ENCODE measurements around the gene CPSF4L.
"Not testable (repeated sequence)": the region's sequence is repeated elsewhere in the genome, so short reads cannot be mapped to it uniquely, and the experiment has no call there.

The CPSF4L gene

DNA sequence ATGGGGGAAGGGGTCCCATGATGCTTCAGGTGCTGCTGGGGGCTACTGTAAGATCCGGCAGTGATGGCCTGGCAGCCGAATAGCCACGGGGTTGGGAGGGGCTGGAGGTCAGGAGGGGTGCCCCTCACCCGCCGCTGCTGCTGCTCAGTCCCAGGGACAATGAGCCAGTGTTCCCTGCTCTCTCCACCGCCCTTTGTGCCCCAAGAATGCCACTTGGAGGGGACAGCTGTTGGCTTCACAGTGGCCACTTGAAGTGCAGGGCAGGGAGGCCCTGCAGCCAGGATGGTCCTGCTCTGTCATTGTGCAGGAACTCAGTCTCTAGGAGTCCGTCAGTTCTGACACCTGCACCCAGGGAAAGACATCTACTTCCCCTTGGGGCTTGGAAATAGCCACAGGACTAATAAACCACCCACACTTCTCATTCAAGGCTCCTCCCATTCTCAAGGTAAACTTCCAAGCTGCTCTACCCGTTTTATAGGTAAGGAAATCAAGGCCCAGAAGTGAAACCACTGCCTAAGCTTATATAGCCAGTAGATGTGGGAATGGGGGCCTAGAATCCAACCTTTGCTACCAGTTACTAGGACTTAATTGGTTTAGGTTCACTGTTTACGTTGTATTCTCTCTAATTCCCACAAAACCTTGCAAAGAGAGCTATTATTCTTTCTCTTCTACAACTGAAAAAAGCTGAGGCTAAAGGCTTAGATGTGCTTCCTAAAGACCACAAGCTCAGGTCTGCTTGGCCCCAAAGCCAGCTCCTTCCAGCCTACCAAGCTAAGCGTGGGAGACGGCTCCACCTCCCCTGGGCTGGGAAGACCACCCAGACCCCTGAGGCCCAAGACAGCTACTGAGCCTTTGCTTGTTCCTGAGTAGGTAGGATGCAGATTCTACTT, 6.2 kb upstream of the CPSF4L start:
- DNase-seq (ENCODE audit: low read depth), result no peak

DNA sequence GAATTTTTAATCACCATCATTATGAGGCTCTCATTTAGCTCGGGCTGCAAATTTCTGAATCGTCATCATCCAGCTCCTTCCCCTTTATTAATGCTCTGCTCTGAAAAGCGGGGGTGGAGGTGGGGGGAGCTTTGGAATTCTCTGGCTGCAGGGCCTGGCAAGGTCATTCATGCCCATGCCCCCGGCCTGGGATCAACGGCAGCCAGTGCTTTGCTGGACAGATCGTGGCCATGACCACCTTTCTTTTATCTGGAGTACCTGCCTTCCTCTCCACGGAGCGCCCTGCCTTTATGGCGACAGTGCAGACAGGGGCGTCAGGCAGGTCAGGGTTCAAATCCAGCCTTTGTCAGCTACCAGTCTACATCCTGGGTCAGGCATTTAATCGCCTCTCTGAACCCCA, 5.1 kb upstream of the CPSF4L start:
- DNase-seq (ENCODE audit: low read depth), result no peak

DNA sequence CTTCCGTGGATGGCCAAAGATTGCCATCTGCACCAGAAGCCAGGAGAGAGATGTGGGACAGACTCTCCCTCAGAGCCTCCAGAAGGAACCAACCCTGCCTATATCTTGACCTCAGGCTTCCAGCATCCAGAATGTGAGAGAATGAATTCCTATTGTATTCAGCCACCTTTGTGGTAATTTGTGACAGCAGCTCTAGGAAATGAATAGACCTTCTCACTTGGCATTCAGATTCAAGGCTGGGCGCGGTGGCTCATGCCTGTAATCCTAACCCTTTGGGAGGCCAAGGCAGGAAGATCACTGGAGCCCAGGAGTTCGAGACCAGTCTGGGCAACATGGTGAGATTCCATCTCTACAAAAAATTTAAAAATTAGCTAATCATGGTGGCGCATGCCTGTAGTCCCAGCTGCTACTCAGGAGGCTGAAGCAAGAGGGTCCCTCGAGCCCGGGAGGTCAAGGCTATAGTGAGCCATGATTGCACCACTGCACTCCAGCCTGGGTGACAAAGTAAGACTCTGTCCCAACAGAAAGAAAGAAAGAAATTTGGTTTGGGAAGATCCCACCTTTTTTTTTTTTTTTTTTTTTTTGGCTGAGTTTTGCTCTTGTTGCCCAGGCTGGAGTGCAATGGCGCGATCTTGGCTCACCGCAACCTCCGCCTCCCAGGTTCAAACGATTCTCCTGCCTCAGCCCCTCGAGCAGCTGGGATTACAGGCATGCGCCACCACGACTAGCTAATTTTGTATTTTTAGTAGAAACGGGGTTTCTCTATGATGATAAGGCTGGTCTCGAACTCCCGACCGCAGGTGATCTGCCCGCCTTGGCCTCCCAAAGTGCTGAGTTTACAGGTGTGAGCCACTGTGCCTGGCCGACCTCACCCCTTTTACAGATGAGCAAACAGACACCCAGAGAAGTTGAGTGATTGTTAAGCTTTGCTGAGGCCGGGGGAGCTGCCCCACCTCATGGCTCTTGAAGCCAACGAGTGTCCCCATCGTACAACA, 4.3 kb upstream of the CPSF4L start:
- no peak for DNase-seq (ENCODE audit: low read depth)

DNA sequence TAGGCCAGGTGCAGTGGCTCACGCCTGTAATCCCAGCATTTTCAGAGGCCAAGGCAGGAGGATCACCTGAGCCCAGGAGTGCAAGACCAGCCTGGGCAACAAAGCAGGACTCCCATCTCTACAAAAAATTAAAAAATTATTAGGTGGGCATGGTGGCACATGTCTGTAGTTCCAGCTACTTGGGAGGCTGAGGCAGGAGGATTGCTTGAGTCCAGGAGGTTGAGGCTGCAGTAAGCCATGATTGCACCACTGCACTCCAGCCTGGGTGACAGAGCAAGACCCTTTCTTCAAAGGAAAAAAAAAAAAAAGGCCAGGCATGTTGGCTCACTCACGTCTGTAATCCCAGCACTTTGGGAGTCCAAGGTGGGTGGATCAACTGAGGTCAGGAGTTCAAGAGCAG, 2.8 kb upstream of the CPSF4L start:
- not testable (repeated sequence) for DNase-seq (ENCODE audit: low read depth)

DNA sequence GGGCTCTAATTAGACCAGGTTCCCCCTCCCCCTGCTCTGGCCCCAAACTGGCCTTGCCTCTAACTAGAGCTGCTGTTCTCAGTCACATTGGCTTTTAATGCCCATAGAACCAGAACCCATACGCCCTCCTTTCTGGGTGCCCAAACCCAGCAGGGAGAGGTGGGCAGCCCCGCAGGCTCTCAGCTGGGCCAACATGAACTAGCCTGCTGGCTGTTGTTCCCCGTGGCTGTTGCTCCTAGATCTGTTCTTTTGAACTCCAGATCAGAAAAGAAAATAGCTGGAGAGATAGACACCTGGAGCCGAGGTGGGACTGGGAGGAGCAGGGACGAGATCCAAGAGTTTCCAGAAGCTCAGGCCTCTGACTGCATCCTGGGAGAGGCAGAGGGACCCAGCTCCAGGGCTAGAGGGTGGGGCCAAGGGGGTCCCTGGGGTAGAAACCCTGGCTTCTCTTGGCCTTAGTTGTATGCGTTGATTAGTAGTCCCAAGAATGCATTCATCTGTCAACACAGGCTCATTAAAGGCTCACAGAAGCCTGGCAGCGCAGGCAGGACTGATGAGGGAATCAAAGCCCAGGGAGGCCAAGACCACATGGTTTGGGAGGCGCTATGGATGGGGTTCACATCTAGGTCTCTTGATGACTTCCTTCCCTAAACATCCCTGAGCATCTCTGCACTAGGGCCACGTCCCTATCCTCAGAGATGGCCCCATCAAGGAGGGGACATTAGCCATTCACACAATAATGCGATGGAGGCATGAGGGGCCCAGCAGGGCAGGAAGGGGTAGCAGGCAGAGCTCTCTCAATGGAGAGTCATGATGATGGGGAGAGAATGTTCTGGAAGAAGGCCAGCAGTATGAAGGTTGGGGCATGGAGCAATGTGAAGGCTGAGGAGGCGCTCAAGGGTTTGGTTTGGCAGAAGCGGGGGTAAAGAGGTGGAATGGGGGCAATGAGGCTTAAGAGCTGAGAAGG, 1.3 kb upstream of the CPSF4L start:
- DNase-seq (ENCODE audit: low read depth), result no peak

DNA sequence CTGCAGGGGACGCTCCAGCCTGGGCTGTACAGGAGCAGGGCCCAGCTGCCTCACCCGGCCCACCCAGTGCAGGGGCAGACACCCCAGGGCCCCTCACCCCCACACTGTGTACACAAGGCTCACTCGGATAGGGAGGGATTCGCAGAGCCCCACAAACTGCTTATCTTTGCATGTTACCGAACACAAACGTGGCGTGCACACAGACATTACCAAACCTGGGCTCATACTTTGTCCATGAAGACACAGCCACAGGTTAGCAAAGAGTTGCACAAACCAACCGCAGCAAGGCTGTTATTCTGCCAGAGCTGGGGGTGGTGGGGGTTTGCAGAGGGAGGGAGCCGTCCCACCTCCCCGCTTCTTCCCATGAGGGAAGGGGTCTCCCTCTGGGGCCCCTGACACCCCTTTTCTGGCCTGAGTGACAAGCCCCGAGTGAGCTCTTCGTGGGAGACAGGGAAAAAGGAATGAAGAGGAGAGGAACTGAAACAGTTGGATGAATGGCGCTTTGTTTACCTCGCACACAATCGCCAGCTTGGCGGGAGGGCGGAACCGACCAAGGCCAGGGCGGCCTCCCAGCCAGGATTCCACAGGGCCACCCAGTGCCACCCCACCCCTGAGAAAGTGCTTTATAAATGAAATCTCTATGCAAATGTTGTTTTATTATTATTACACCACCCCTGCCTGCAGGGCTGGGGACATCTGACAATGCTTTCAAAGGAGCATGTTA, 434 bp upstream of the CPSF4L start:
- DNase-seq (ENCODE audit: low read depth), result no peak

DNA sequence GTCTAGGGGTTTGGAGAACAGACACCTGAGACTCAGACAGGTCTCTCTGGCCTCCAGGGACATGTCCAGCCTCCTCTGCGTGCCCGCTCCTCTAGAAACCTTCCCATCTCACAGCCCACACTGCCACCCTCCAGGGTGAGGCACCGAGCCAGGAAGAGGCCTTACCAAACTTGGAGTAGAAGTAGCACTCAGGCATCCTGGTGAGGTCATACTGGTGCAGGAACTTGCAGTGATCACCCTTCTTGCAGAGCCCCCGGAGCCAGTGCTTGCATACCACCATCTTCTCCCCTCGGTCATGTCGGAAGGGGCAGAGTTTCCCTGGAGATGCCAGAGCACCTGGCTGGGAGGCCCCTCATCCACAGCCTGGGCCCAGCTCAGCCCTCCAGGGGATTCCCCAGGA, 4.2 kb downstream of the CPSF4L start:
- DNase-seq (ENCODE audit: low read depth), result no peak

DNA sequence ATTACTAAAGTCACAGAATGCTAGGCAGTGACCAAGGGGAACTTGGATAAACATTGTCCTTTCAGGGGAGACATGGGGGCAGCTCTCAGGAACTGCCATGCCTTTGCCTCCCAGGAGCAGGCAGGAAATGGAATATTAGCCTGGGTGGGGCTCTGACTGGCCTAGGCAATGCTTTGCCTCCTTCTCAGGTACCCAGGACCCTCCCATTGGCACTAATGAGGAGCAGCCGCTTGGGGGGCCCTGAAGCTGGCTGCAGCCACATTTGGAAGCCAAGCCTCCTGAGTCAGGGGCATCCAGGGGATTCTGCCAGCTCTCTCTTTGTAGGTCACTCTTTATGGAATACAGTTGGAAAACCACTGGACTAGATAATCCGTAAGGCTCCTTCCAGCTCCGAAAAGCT, 5.5 kb downstream of the CPSF4L start:
- no peak for DNase-seq (ENCODE audit: low read depth)

DNA sequence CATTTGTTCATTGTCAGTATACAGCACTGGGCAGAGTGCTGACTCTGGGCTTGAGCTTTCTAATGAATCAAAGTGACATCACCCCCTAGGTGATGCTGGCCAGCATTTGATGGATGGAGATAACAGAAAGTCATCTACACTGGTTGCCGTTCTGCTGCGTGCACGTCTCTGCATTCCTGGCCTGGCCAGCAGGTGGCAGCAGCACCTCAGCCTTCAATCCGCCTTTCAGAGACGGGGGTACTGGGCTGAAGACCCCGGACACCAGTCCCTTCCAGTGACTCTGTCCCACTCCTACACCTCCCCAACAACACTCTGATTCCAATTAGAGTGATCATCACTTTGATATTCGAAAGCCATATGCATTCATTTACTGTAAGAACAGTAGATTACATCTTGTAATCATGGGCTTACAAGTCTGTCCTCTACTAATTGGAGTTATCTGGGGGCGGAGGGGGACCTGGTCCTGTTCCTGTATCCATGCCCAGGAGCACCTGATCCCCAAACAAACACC, 6.0 kb downstream of the CPSF4L start:
- DNase-seq (ENCODE audit: low read depth), result peak; percentile 32

DNA sequence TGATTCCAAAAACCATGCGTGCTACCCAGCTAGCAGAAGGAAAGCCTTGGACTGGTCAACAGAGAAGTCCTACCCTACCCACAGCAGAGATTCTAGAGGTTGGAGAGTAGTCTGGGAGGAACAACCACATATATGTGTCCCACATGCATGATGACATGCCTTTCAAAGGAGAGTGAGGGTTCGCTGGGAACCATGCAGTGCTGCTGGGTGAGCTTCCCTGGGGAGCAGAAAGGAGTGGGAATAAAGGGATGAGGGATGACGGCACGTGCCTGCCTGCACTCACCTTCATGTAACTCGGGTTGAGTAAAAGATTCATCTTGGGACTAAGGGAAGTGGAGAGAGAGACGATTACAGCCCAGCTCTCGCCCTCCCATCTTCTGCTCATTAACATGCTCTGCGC, 9.8 kb downstream of the CPSF4L start:
- DNase-seq (ENCODE audit: low read depth), result no peak

DNA sequence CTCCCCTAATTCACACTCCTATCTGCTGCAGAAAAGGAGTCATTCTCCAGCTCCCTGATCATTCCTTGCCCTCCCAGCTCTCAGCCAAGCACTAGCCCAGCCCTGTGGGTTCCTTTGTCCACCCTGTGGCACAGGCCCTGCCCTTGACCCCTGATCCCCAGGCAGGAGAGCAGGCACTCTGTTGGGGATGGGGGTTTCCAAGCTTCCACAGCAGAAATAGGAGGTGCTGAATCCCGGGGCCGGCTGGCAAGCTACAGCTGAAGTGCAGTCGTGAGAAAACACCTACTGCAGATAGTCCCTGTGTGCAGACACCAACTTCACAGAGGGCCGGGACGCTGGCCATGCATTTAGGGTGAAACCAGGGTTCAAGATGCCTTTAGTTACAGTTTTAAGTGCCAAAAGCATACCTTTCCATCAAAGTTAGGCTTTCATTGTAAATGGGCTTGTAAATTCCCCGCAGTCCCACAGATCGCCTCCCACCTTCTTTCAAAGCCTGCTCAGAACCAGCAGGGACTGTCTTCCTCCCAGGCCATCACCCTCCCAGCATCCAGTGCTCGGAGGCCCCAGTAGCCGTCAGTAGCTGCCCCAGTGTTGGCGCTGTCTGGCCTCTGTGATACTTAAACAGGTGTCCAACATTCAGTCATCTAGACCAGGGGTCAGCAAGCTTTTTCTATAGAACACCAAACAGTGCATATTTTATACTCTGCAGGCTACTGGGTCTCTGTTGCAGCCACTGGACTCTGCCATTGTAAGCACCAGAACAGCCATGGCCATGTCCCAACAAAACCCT, 10.6 kb downstream of the CPSF4L start:
- DNase-seq (ENCODE audit: low read depth), result no peak

DNA sequence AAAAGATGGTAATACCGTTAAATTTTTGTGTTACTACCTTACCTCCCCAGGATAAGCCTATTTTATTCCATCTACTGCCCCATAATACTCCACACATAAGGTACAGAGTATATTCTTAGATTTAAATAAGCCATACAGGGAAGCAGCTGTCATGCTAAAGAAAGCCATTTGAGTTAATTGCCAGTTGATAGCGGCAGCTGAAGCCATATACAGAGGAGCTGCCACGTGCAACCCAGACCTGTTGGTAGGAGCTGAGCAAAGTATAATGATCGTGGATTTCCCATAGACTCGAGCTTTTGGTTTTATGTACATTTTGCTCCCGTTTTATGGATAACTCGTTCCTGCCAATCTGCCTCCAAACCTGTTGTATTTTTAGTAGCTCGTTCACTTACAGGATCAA, 12.0 kb downstream of the CPSF4L start:
- no peak for DNase-seq (ENCODE audit: low read depth)

DNA sequence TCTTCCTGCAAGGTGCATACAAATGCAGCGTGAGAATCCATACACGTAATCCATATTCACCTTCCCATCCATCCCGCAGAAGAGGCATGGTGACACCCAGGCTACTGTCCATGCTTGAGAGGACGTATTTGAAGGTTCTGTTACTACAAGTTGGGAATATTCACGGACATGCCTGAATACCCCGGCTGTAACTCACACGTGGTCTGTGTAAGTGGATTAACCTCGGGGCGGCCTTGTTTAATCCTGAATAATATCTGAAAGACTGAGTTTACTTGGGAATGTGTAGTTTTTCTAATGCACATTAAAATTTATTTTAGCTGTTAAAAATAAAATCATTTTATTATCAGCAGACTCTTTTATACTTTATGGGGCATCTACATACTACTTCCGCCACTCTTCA, 13.1 kb downstream of the CPSF4L start:
- DNase-seq (ENCODE audit: low read depth), result no peak

DNA sequence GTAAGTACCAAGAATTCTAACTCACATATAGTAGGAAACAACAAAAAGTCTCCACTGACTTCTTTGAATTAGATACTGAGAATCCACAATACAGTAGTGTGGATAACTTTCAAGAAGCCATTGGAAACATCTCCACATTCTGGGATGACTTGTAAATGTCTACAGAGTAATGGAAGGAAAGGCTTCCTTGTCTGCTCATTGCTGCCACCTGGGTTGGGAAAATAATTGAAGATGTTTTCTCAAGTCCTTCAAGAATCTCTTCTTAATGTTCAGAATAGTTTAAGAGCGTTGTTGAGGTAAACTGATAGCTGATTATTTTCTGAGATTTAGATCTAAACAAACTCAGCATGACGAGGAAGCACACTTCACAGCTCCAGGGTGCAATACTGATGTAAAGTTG, 14.0 kb downstream of the CPSF4L start:
- DNase-seq (ENCODE audit: low read depth), result no peak

DNA sequence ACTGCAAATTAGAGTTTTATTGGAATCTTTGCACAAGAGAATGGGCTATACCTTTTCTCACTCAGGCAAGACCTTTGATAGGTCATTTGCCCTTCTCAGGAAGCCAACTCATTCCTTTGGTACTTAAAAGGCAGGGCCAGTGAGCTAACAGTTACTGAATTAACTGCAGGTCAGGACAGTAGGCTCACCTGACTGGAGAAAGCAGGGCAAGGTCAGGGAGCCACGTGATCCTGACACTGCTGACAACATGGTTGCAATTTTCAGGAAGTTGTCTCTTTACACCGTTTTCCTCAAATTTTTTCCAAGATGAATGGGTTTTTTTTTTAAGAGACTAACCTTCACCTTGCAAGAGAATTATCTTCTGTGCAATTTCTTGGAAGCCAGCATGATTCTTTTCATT, 21.1 kb downstream of the CPSF4L start:
- no peak for DNase-seq (ENCODE audit: low read depth)

DNA sequence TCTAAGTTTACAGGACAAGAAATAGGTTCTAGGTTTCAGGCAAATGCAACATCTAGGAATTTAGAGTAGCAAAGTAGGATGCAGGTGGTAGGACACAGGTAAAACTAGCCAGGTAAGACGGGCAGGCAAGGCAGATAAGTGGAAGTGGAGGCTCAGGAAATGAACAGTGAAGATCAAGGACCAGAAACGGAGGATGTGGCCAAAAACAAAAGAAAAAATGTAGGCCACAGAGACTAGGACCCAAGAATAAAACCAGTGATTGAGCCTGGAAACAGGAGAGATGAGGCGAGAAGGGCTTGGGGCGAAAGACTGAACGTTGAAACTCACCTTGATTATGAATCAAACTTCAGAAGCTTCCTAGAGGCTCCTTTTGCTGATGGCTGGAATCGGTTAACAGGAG, 24.0 kb downstream of the CPSF4L start:
- no peak for DNase-seq (ENCODE audit: low read depth)

DNA sequence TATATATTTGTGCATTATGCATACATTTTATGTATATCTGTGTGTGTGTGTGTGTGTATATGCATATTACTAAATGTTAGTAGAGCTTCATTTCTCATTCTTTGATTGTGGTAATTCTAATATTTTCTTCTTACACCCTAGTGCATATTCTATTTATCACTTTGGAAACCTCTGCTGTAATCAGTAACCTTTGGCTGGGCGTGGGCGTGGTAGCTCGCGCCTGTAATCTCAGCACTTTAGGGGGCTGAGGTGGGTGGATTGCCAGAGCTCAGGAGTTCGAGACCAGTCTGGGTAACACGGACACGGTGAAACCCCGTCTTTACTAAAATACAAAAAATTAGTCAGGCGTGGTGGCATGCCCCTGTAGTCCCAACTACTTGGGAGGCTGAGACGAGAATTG, 26.9 kb downstream of the CPSF4L start:
- DNase-seq (ENCODE audit: low read depth), result no peak

DNA sequence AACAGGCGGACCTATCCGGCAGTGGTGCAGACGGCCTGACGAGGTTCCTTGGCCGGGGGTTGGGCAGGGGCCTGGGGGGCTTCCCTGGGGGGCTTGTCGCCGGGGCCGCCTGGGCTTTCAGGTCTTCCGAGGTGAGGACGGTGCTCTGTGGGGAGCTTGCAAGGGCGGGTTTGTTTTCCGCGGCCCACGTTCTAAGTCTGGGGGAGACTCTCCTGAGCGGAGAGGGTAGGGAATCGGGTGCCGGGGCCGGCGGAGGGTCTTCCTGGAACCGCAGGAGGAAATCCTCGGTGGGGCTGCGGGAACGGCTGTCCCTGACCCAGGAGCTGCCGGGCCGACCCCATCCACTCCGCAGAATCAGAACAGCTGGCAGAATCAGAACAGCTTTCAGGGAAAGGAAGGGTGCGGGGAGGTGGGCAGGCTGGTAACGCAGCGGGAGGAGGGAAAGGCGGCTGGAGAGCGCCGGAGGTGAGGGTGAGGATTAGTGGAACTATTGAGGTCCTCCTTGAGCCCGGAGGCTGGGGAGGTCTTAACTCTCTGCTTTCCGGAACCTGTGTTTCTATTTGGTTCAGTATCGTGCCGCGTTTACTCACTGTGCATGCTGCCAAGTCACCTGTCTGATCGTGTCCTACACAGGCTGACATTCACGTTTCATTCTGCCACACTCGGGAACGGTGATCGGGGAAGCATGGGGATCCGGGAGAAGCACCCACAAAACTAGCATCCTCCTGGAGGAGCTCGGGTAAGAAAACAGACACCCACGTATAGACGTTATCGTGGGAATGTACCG, 28.9 kb downstream of the CPSF4L start:
- peak; percentile 9 for DNase-seq (ENCODE audit: low read depth)
